HepG2 (cell line): ENCODE data around the gene CBL. TPM values are rescaled to one million over a fixed set of nuclear protein-coding genes. Genes with fewer than 3 reads are reported as not detected.

ENCODE experiments used
- FOXC1 ChIP-seq: sonication (generic); formaldehyde crosslinking; IDR thresholded peaks from 2 replicates; pipeline ENCODE4 v1.8.0; 2022; ENCODE audit warnings: mild to moderate bottlenecking, missing genetic modification reagents, borderline replicate concordance
- KDM2A ChIP-seq: sonication (generic); formaldehyde crosslinking; IDR thresholded peaks from 2 replicates; pipeline ENCODE4 v1.4.0; 2020; ENCODE audit warnings: low read depth, missing genetic modification reagents, borderline replicate concordance
- KDM5B ChIP-seq: sonication (generic); formaldehyde crosslinking; IDR thresholded peaks from 2 replicates; pipeline ENCODE4 v1.4.0; 2020; ENCODE audit warnings: missing genetic modification reagents, mild to moderate bottlenecking, borderline replicate concordance
- MEIS1 ChIP-seq: sonication (generic); formaldehyde crosslinking; IDR thresholded peaks from 2 replicates; pipeline ENCODE4 v1.9.0; 2021; ENCODE audit warnings: mild to moderate bottlenecking, missing genetic modification reagents, moderate library complexity, borderline replicate concordance
- MTA1 ChIP-seq: sonication (generic); formaldehyde crosslinking; IDR thresholded peaks from 2 replicates; pipeline ENCODE4 v1.4.0; 2020; ENCODE audit warnings: missing genetic modification reagents, mild to moderate bottlenecking, borderline replicate concordance
- SAP130 ChIP-seq: IDR thresholded peaks from 2 replicates; pipeline ENCODE4 v1.6.1; 2016; ENCODE audit warnings: low read depth
- ZNF235 ChIP-seq: sonication (generic); formaldehyde crosslinking; IDR thresholded peaks from 2 replicates; pipeline ENCODE4 v1.8.1; 2023; ENCODE audit warnings: mild to moderate bottlenecking, missing genetic modification reagents, borderline replicate concordance
- ZNF275 ChIP-seq: sonication (generic); formaldehyde crosslinking; IDR thresholded peaks from 2 replicates; pipeline ENCODE4 v1.8.0; 2022; ENCODE audit warnings: missing genetic modification reagents, mild to moderate bottlenecking, inconsistent platforms, borderline replicate concordance
- ZNF749 ChIP-seq: sonication (generic); formaldehyde crosslinking; IDR thresholded peaks from 2 replicates; pipeline ENCODE4 v1.8.0; 2022; ENCODE audit warnings: mild to moderate bottlenecking, missing genetic modification reagents, moderate library complexity, borderline replicate concordance
- polyA plus RNA-seq, 8 experiments: library from polyadenylated mRNA; depleted of rRNA in 3 of 8; stranded (reverse) in 7 of 8; unstranded in 1 of 8; fragments of >200 nt; fragmentation: Illumina TruSeq in 4 of 8; extraction: Trizol in 4 of 8; gene quantifications; 2 replicates each; pipeline versions ENCODE4 v1.2.1 to v1.2.3, GENCODE V29; 2011 to 2016; ENCODE audit warnings: low read depth in 4 of 8, missing spikeins in 1 of 8, mixed read lengths in 1 of 8; ENCODE audit not compliant: insufficient read depth in 1 of 8
- total RNA-seq, 5 experiments: library from RNA; depleted of rRNA; stranded (reverse); fragments of >200 nt; fragmentation: Illumina TruSeq; extraction: Trizol; gene quantifications; 2 replicates each; pipeline ENCODE4 v1.2.3, GENCODE V29; 2016; ENCODE audit warnings: low read depth in 1 of 5
- TF ChIP-seq, protein P1 (sequence below): sonication (generic); formaldehyde crosslinking; IDR thresholded peaks from 2 replicates; pipeline ENCODE4 v1.5.1; 2020; ENCODE audit warnings: mild to moderate bottlenecking, missing genetic modification reagents, moderate library complexity

Gene CBL
- total and polyA plus RNA-seq, 2 of the 13 experiments (the other 11 are each of a cell fraction or from before 2014, with no cell fraction given): 6.6 to 7.4 TPM

- TF ChIP-seq, protein P1, sequence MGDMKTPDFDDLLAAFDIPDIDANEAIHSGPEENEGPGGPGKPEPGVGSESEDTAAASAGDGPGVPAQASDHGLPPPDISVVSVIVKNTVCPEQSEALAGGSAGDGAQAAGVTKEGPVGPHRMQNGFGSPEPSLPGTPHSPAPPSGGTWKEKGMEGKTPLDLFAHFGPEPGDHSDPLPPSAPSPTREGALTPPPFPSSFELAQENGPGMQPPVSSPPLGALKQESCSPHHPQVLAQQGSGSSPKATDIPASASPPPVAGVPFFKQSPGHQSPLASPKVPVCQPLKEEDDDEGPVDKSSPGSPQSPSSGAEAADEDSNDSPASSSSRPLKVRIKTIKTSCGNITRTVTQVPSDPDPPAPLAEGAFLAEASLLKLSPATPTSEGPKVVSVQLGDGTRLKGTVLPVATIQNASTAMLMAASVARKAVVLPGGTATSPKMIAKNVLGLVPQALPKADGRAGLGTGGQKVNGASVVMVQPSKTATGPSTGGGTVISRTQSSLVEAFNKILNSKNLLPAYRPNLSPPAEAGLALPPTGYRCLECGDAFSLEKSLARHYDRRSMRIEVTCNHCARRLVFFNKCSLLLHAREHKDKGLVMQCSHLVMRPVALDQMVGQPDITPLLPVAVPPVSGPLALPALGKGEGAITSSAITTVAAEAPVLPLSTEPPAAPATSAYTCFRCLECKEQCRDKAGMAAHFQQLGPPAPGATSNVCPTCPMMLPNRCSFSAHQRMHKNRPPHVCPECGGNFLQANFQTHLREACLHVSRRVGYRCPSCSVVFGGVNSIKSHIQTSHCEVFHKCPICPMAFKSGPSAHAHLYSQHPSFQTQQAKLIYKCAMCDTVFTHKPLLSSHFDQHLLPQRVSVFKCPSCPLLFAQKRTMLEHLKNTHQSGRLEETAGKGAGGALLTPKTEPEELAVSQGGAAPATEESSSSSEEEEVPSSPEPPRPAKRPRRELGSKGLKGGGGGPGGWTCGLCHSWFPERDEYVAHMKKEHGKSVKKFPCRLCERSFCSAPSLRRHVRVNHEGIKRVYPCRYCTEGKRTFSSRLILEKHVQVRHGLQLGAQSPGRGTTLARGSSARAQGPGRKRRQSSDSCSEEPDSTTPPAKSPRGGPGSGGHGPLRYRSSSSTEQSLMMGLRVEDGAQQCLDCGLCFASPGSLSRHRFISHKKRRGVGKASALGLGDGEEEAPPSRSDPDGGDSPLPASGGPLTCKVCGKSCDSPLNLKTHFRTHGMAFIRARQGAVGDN (CRISPR knock-in tag): peak; percentile 39; the same call in 1 of the 2 replicates
- TF ChIP-seq KDM2A (no peak), ZNF275 (CRISPR knock-in tag) (no peak), FOXC1 (CRISPR knock-in tag) (0 out of 2 replicates have a peak, but pooled peaks have one; percentile 41), SAP130 (CRISPR knock-in tag) (0 out of 2 replicates have a peak, but pooled peaks have one; percentile 10), MEIS1 (CRISPR knock-in tag) (no peak), MTA1 (CRISPR knock-in tag) (0 out of 2 replicates have a peak, but pooled peaks have one; percentile 31), KDM5B (CRISPR knock-in tag) (peak; percentile 11; the same call in 1 of the 2 replicates), ZNF749 (CRISPR knock-in tag) (0 out of 2 replicates have a peak, but pooled peaks have one; percentile 40), ZNF235 (CRISPR knock-in tag) (no peak)
These were observed 134.4 kb downstream of the CBL start, which contains the start of gene C1QTNF5 (continued) for GRCh38 chr11:119340335-119341221.
